GM23248 (cell line): ENCODE measurements around the gene TBC1D23. TPM values are rescaled to one million over a fixed set of nuclear protein-coding genes. Genes with fewer than 3 reads are reported as not detected.
"Not testable (repeated sequence)": the region's sequence is repeated elsewhere in the genome, so short reads cannot be mapped to it uniquely, and the experiment has no call there.

Experiments
- DNase-seq: peaks from one replicate; pipeline ENCODE4 v3.0.0-alpha.2; 2015
- H2AFZ ChIP-seq: fragments of 200-600 bp; sonication (generic); 2 replicates; pipeline ENCODE4 v1.6.1; 2016; ENCODE audit warnings: antibody characterized with exemption
- H3F3A ChIP-seq: fragments of 200-600 bp; sonication (generic); 2 replicates; pipeline ENCODE4 v1.6.1; 2016; ENCODE audit warnings: mild to moderate bottlenecking, antibody characterized with exemption, mixed run types; ENCODE audit not compliant: insufficient read depth
- H3K27ac ChIP-seq: fragments of 200-600 bp; sonication (generic); 2 replicates; pipeline ENCODE4 v1.5.1; 2016; ENCODE audit warnings: mild to moderate bottlenecking
- H3K27me3 ChIP-seq: fragments of 200-600 bp; sonication (generic); replicated peaks from 2 replicates; pipeline ENCODE4 v1.6.1; 2016; ENCODE audit warnings: mild to moderate bottlenecking; ENCODE audit not compliant: insufficient read depth
- H3K36me3 ChIP-seq: fragments of 200-600 bp; sonication (generic); 2 replicates; pipeline ENCODE4 v1.6.1; 2016; ENCODE audit warnings: low read depth, mild to moderate bottlenecking
- H3K4me1 ChIP-seq: fragments of 200-600 bp; sonication (generic); 2 replicates; pipeline ENCODE4 v1.6.1; 2016; ENCODE audit warnings: mild to moderate bottlenecking; ENCODE audit not compliant: insufficient read depth
- H3K4me2 ChIP-seq: fragments of 200-600 bp; sonication (generic); one replicate; pipeline ENCODE4 v1.6.1; 2016; ENCODE audit warnings: mild to moderate bottlenecking; ENCODE audit not compliant: unreplicated experiment
- H3K4me3 ChIP-seq: fragments of 200-600 bp; sonication (generic); 2 replicates; pipeline ENCODE4 v1.5.1; 2016; ENCODE audit warnings: mild to moderate bottlenecking
- H3K79me2 ChIP-seq: fragments of 200-600 bp; sonication (generic); 2 replicates; pipeline ENCODE4 v1.6.1; 2016; ENCODE audit warnings: mild to moderate bottlenecking; ENCODE audit not compliant: insufficient read depth
- H3K9ac ChIP-seq: fragments of 200-600 bp; sonication (generic); 2 replicates; pipeline ENCODE4 v1.6.1; 2016; ENCODE audit warnings: mild to moderate bottlenecking
- H3K9me2 ChIP-seq: fragments of 200-600 bp; sonication (generic); 2 replicates; pipeline ENCODE4 v1.6.1; 2016; ENCODE audit warnings: mixed run types, mild to moderate bottlenecking, moderate library complexity; ENCODE audit not compliant: insufficient read depth
- H3K9me3 ChIP-seq: fragments of 200-600 bp; sonication (generic); one replicate; pipeline ENCODE4 v1.6.1; 2017; ENCODE audit warnings: low read depth
- H4K20me1 ChIP-seq: fragments of 200-600 bp; sonication (generic); 2 replicates; pipeline ENCODE4 v1.6.0; 2016; ENCODE audit not compliant: insufficient read depth
- EZH2 ChIP-seq: fragments of 200-600 bp; sonication (generic); IDR thresholded peaks from 2 replicates; pipeline ENCODE4 v1.6.1; 2018; ENCODE audit warnings: antibody characterized with exemption, mild to moderate bottlenecking; ENCODE audit not compliant: insufficient read depth, poor library complexity, severe bottlenecking
- EZH2phosphoT487 ChIP-seq: fragments of 200-600 bp; sonication (generic); IDR thresholded peaks from 2 replicates; pipeline ENCODE4 v1.6.1; 2018; ENCODE audit warnings: antibody characterized with exemption, moderate library complexity, mild to moderate bottlenecking, low read depth; ENCODE audit not compliant: insufficient read depth
- WGBS, 2 experiments: methylation state at CpG; one replicate each; pipeline ENCODE4 v1.1.6; 2015 to 2017; ENCODE audit warnings: low lambda C conversion rate in 2 of 2, low coverage in 1 of 2; ENCODE audit errors: missing lambda C conversion rate in 2 of 2; 5-methylcytosine and 5-hydroxymethylcytosine counted together
- in situ Hi-C: fragments of 300-500 bp; cut with MboI; formaldehyde crosslinking; loops from 2 replicates; pipeline ENCODE4 v1.15.0; 2020
- polyA plus RNA-seq: library from polyadenylated mRNA; unstranded; fragments of >200 nt; fragmentation: Nextera tagmentation; extraction: Ambion mirVana; gene quantifications from 2 replicates; pipeline ENCODE4 v1.2.1, GENCODE V29; 2016
- total RNA-seq: library from RNA; depleted of rRNA; stranded (reverse); fragments of >200 nt; shearing (Covaris generic); gene quantifications from 2 replicates; pipeline ENCODE4 v1.2.3, GENCODE V29; 2014

Gene TBC1D23
- total and polyA plus RNA-seq, 2 experiments from 2014 or later: 54.1 to 82.5 TPM

- TF ChIP-seq EZH2phosphoT487 (no peak), EZH2 (no peak)
- in situ Hi-C loops: no loop called here
- 79 to 91% methylated on average over 2 of the region's 2 CpGs for WGBS, 2 experiments
Observed at GRCh38 chr3:100234364-100234763, 26.4 kb upstream of the TBC1D23 start.

GRCh38 chr3:100238599-100238998 is 22.2 kb upstream of the TBC1D23 start:
- Histone ChIP-seq H3K27ac (no peak overlapping the region), H4K20me1 (no peaks in the 10 kb centered on the region), H3F3A (no peaks in the 10 kb centered on the region), H2AFZ (no peak overlapping the region), H3K4me1 (no peaks in the 10 kb centered on the region), H3K4me3 (no peak overlapping the region), H3K9me3 (no peaks in the 10 kb centered on the region), H3K9ac (no peak overlapping the region), H3K4me2 (no peak overlapping the region), H3K9me2 (no peaks in the 10 kb centered on the region), H3K27me3 (no peaks in the 10 kb centered on the region), H3K36me3 (no peaks in the 10 kb centered on the region), H3K79me2 (no peaks in the 10 kb centered on the region)
- WGBS, 2 experiments: 95 to 96% methylated on average over 1 of the region's 1 CpG
- DNase-seq: no peak
- TF ChIP-seq EZH2phosphoT487: no peak
- no peak for TF ChIP-seq EZH2
- in situ Hi-C loops: no loop called here

More at GRCh38 chr3:100234364-100234763, 26.4 kb upstream of the TBC1D23 start:
- Histone ChIP-seq H3K4me3 (no peak overlapping the region), H3F3A (no peaks in the 10 kb centered on the region), H3K36me3 (no peaks in the 10 kb centered on the region), H4K20me1 (no peaks in the 10 kb centered on the region), H3K9ac (no peak overlapping the region), H3K4me1 (peaks cover 5% of the 10 kb centered on the region; the same call in 1 of the 2 replicates), H2AFZ (no peak overlapping the region), H3K27me3 (no peaks in the 10 kb centered on the region), H3K9me2 (no peaks in the 10 kb centered on the region), H3K4me2 (no peak overlapping the region), H3K27ac (no peak overlapping the region), H3K9me3 (no peaks in the 10 kb centered on the region), H3K79me2 (no peaks in the 10 kb centered on the region)
- DNase-seq: no peak

- WGBS, 2 experiments: 74 to 92% methylated on average over 1 of the region's 1 CpG
- H3K27ac ChIP-seq, H4K20me1 ChIP-seq, H3K9me3 ChIP-seq, H3K27me3 ChIP-seq, H3K9ac ChIP-seq, H3K4me2 ChIP-seq, DNase-seq, H2AFZ ChIP-seq, H3K9me2 ChIP-seq, H3K36me3 ChIP-seq, H3K4me3 ChIP-seq, H3K79me2 ChIP-seq: not testable (repeated sequence)
- Histone ChIP-seq H3K4me1 (peaks cover 21% of the 10 kb centered on the region), H3F3A (peaks cover 16% of the 10 kb centered on the region)
- in situ Hi-C loops: loop anchor here (10.0 kb wide), 1 partner anchor 178 kb away; no protein-coding TSS in a partner anchor
Observed at GRCh38 chr3:100242471-100242870, 18.3 kb upstream of the TBC1D23 start.

GRCh38 chr3:100244264-100244663 is 16.5 kb upstream of the TBC1D23 start:
- in situ Hi-C loops: loop anchor here (10.0 kb wide), 1 partner anchor 179 kb away; no protein-coding TSS in a partner anchor
- TF ChIP-seq EZH2phosphoT487 (no peak), EZH2 (no peak)
- H4K20me1 ChIP-seq: no peaks in the 10 kb centered on the region
- H3K27ac ChIP-seq: no peak overlapping the region
- H3K27me3 ChIP-seq: no peaks in the 10 kb centered on the region
- no peak overlapping the region for H3K4me3 ChIP-seq
- no peak overlapping the region for H3K9ac ChIP-seq
- no peaks in the 10 kb centered on the region for H3K9me2 ChIP-seq
- no peak overlapping the region for H2AFZ ChIP-seq
- H3K4me1 ChIP-seq: peaks cover 21% of the 10 kb centered on the region
- no peak overlapping the region for H3K4me2 ChIP-seq
- H3K36me3 ChIP-seq: no peaks in the 10 kb centered on the region
- DNase-seq: no peak
- no peaks in the 10 kb centered on the region for H3K79me2 ChIP-seq
- H3F3A ChIP-seq: peaks cover 16% of the 10 kb centered on the region
- no peaks in the 10 kb centered on the region for H3K9me3 ChIP-seq

- Histone ChIP-seq H3K9me2 (no peaks in the 10 kb centered on the region), H3K9ac (no peak overlapping the region), H3K79me2 (no peaks in the 10 kb centered on the region), H3F3A (peaks cover 16% of the 10 kb centered on the region), H2AFZ (no peak overlapping the region), H3K27ac (0 out of 2 replicates have a peak overlapping the region, but pooled peaks have one; percentile 17), H3K4me3 (no peak overlapping the region), H3K36me3 (no peaks in the 10 kb centered on the region), H3K4me1 (peaks cover 21% of the 10 kb centered on the region), H3K9me3 (no peaks in the 10 kb centered on the region), H3K4me2 (peak overlapping the region; percentile 48), H3K27me3 (no peaks in the 10 kb centered on the region), H4K20me1 (no peaks in the 10 kb centered on the region)
- peak; percentile 31 for DNase-seq
- in situ Hi-C loops: loop anchor here (5.0 to 10.0 kb wide), 2 partner anchors 180 to 408 kb away; no protein-coding TSS in a partner anchor
- TF ChIP-seq EZH2phosphoT487 (no peak), EZH2 (no peak)
Observed at GRCh38 chr3:100245136-100245535, 15.7 kb upstream of the TBC1D23 start.
